ENCODE results near the gene NISCH.

The NISCH gene

GRCh38 chr3:52528586-52529375, 73.4 kb downstream of the NISCH start:
- DNase-seq: no peak

- no peak for DNase-seq
Observed at GRCh38 chr3:52529376-52530333, 74.3 kb downstream of the NISCH start.

GRCh38 chr3:52530918-52531826, 75.8 kb downstream of the NISCH start:
- no peak for DNase-seq

- DNase-seq: no peak
Observed at GRCh38 chr3:52531860-52532516, 76.6 kb downstream of the NISCH start.

- peak in 1 of 2 donors; percentile 35 for DNase-seq
Observed at GRCh38 chr3:52532517-52532837, 77.1 kb downstream of the NISCH start.

GRCh38 chr3:52532838-52533622, 77.6 kb downstream of the NISCH start:
- DNase-seq: peak in 1 of 2 donors; percentile 30

- peak; percentile 67 to 77 for DNase-seq
Observed at GRCh38 chr3:52533623-52534280, 78.3 kb downstream of the NISCH start, which contains the start of gene NT5DC2. Gene NT5DC2 (minus strand): TSS chr3:52533857. CDS start chr3:52533737, 120 bp downstream.

GRCh38 chr3:52534281-52535183, 79.1 kb downstream of the NISCH start:
- no peak for DNase-seq

- no peak for DNase-seq
Observed at GRCh38 chr3:52535411-52536111, 80.2 kb downstream of the NISCH start.

- DNase-seq: no peak
Observed at GRCh38 chr3:52536112-52536368, 80.6 kb downstream of the NISCH start.

- DNase-seq: peak; percentile 98
Observed at GRCh38 chr3:52536369-52537164, 81.2 kb downstream of the NISCH start, which contains the start of gene UQCC5. Gene UQCC5 (plus strand): TSS chr3:52536605. CDS start chr3:52536756, 151 bp downstream.

GRCh38 chr3:52537165-52537620, 81.8 kb downstream of the NISCH start:
- no peak for DNase-seq

GRCh38 chr3:52537726-52538421, 82.5 kb downstream of the NISCH start:
- no peak for DNase-seq

GRCh38 chr3:52539010-52539653, 83.7 kb downstream of the NISCH start:
- DNase-seq: no peak

- no peak for DNase-seq
Observed at GRCh38 chr3:52541050-52541449, 85.6 kb downstream of the NISCH start.
